SW 1271 (cell line): ENCODE results near the gene P2RX7.

Experiments used
- DNase-seq, 2 experiments: peaks; one replicate each; lab custom pipeline; 2025; lab: John Stamatoyannopoulos, UW

The P2RX7 gene

DNA sequence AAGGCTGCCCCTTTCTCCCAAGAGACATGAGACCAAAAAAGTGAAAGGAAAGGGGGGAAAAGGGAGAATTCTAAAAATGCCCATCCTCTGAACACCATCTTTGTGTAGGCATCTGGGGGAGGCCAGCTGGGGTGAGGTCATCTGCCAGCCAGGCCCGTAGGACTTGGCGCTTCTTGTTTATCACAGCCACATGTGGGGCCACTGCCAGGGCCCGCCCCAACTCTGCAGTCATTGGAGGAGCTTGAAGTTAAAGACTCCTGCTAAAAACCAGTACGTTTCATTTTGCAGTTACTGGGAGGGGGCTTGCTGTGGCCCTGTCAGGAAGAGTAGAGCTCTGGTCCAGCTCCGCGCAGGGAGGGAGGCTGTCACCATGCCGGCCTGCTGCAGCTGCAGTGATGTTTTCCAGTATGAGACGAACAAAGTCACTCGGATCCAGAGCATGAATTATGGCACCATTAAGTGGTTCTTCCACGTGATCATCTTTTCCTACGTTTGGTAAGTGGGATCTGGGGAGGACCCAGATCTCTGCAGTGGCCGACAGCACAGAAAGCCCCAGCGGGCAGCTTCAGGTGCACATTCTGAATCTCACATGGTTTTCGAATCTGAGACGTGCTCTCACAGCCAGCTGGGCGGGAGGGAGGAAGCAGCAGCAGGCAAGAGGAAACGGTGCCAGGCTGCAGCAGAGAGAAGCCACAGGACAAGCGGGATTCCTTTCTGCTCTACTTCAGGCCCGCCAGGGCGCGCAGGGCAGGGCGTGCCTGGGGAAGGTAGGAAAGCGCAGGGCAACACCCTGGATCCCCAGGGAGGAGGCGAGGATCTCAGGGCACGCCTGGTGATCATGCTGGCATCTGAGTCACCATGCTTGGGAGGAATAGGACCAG, at the start of gene P2RX7:
Gene P2RX7, plus strand, starts transcription at position 276 of the 881 bp plus-strand sequence. Its CDS starts 95 bp downstream, at position 371.
- DNase-seq, result no peak

DNA sequence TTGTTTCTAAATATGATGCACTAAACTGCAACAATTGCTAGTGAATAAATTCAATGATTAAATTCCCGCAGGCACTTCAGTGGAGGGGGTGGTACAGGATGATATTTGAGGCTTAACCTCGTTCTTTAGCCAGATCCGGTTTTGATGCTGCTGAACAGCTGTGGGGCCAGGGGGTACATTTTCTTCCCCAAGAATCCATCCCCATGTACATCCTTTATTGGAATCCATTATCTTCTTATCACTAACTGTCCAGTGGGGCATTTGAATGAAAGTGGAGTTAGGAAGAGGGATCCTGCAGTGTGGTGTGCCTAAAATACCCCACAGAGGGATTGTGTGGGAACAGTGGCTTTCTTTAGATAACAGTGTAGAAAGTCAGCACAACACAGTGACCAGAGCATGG, 48.4 kb upstream of the P2RX7 start:
- no peak for DNase-seq

DNA sequence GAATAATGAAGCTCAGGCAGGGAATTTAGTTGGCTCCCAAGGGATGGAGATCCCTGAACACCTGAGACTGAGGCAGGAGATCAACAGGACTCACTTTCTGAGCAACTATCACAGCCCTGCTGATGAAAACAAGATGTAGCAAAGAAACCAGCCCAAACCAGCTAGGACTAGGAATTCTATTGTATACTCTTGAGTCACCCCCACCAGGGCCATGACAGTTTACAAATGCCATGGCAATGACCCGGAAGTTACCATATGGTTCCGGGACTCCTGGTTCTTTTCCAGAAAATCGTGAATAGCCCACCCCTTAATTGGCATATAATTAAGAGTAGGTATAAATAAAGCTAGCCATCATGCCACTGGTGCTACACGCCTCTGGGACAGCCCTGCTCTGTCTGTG, 47.6 kb upstream of the P2RX7 start:
- DNase-seq, result no peak

DNA sequence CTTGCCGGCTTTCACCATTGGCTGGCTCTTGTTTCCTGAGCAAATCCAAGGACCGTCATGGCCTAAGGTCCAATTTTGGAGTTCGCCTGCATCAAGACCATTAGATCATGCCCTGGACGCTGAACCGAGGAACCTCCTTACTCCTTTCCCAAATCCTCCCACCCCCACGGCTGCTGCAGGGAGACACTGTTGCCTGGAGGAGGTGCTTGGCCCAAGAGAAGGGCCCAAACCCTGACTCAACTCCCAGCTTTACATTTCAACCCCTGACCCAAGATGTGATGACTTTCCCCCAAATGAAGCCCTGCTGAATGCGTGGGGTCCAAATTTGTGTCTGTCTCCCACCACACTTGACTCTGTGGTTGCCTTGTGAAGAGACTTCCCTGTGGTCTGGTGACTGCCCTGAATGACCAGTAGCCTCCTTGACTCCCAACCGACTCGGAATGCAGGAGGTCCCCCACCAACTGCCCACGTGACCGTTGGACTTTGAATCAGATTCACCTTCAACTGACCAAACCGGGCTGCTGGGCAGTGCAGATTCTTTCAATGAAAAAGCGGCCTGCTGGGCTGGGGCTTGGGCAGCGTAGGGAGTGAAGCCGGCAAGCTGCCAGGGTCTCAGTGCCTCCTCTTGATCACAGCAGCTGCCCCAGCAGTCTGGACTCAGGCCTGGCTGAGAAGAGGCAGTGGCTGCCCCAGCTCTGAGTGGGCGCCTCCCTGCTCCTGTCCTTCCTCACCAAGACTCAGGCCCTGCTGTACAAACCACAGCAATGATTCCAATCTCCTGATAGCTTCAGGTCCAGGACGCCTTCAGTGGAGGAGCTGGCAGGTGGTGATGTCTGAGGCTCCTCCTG, 46.9 kb upstream of the P2RX7 start:
- DNase-seq, result no peak

DNA sequence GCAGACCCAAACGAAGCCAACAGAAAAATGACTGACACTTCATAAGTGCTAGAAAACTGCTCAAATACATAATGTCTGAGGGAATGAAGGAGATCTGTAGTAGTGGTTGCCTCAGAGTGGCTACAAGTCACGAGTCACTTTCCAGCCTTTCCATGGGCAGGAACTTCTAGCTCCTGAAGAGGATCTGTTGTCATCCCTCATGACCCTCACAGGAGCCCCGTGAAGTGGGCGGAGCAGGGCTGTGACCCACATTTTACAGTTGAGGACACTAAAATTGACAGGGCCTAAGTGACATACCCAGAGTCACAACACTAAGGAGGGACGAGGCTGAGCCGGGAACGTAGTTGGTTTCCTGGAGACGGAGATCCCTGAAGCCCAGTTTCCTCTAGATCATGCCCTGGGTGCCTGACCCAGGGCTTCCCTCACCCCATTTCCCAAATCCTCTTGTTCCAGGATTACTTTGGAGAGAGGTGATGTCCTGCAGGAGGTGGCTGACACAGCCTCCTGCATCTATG, 45.8 kb upstream of the P2RX7 start:
- no peak for DNase-seq

DNA sequence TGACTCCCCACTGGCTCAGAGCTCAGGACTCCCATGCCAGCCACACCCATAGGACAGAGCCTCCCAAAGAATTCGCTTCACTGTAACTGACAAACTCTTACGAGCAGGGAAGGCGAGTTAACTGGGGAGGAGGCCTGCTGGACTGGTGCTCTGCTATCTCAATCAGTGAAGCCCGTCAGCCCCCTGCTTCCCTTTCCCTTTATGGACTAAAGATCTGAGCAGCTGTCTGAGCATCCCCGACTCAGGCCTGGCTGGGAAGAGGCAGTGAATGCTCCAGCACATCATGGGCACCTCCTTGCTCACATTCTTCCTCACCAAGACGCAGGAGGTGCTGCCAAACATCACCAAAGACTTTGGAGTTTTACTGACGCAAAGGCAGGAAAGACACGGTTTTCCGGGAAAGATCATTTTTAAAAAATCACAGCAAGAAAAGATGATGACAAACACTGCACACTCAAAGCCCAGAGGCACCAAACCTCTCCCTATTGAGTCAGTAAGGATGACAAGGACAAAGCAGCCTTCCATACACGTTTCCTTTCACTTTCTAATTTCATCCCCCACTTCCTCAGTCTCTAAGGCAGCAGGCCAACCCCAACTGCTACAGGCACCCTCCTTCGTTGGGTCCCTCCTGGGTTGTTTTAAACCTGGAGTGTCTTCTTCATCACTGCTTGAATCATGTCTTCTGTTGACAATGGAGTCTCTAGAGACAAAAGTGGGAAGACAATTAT, 45.0 kb upstream of the P2RX7 start:
- DNase-seq, result no peak

DNA sequence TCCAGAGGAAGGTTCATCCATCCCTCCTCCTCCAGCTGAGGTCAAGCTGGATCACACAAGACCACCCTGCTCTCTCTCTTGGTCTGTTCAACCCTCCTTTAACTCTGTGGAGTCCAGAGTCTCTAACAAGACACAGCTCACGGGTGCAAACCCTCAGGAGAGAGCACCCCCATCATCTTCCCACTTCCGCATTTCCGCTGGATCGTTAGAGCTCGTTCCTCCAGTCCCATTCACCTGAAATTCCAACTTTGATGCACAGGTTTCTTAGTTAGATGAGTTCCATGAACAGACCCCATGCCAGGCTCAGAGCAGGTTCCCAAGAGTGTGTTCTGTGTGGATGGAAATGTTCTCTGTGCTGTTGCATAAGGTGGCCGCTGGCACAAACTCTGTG, 44.5 kb upstream of the P2RX7 start:
- DNase-seq, result no peak

DNA sequence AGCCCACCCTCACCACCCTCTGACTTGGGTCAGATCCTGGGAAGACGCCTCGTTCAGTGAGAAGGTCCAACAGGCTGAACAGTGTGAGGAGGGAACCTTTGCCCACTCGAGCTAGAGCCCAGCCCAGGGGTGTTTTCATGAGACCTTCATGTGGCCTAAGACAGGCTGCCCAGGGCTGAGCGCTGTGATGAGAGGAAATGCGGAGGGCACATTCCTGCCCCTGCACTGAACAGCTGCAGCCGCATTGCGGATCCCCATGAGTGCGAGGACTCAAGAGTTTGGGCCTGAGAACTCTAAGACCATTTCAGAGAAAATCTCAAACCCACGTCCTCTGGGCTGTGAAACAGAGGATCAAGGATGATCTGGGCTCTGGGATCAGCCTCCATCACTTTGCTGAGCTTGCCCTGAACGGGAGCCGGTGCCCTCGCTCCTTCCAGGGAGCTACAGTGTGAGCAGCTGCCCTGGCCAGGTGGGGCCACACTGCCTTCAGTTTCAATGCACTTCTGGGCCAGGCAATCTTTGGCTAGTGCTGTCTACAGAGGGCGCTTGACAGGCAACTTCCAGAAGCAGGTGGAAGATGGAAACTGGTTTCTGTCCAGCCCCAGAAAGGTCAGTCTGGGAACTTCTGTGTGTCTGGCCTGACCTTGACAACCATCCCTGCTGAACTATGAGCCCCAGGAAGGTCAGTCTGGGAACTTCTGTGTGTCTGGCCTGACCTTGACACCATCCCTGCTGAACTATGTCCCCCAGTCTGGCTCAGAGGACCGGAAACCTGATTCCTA, 43.5 kb upstream of the P2RX7 start:
- DNase-seq, result no peak

DNA sequence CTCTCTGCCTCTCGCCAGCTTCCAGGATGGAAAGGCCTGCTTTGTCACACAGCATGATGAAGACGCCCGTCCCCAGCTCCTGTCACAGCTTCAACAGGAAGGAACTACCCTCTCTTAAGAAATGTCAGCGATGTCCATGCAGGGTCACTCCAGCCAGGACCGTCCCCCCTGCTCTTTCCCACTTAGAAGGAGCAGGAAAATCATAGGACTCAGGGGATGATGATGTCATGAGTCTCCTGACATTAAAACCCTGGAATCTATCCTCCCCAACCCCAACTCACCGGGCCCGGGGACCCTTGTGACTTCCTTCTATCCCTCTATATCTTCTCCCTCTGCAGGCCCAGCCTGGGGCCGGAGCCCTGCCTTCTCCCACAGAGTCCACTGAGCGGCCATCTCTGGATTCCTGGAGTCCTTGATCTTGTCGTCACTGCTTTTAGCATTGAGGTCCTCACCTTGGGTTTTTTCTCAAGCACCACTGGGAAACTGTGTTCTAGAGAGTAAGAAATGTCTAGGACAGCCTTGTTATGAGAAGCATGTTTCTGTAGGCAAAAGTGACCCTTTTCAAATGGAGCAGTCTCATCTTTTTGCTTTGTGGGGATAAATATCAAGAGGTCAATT, 42.8 kb upstream of the P2RX7 start:
- no peak for DNase-seq

DNA sequence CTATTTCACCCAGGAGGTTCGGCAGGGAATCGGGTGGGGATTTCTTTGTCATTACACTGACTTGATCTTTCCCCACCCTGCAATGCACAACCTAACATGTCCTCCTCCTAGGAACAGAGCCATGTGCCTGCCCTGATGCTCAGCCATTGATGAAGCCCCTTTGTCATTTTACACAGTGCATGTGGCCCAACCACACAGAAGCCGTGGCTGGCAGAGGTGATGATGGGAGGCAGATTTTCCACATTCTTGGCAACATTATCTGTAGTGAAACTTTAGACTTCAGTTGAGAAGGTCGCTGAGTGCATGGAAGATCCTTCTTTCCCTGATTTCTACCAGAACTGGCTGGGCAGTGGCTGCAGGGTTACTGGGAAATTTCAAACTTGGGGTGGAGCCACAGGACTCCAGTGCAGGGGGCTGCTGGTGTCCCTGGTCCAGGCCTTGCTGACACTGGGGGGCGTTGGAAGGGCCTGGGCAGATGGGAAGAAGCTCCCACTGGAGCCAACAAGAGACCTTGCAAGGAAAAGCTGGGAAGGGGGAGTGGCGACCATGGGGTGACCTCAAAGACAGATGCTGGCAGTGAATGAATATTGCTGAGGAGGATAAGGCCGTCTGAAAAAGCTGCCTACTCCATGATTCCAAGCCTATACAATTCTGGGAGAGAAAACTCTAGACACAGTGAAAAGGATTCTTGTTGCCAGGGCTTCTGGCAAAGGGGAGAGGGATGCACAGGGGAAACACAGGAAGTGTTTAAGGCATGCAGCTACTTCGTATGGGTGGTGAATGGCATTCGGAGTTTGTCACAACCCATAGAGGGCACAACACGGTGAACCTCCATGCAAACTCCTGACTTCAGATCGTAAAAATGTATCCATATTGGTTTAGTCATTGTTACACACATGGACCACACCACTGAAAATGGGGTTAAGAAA, 41.8 kb upstream of the P2RX7 start:
- DNase-seq, result no peak

DNA sequence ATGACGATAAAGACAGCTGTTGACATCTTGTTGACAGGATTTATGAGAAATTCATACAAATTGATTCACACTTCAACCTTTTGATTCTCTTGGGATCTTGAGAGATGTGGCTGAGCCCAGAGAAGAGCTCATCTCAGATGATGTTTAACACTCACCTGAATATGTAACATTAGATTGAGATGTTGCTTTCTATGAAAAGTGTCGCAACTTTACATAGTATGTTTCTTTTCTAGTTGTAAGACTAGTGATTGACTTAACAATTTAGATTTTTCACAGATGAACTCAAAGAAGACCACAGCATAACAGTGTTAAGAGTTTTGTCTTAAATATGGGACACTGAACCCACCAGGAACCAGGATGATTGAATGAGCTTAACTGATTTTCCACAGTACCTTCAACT, 40.6 kb upstream of the P2RX7 start:
- DNase-seq, result no peak

DNA sequence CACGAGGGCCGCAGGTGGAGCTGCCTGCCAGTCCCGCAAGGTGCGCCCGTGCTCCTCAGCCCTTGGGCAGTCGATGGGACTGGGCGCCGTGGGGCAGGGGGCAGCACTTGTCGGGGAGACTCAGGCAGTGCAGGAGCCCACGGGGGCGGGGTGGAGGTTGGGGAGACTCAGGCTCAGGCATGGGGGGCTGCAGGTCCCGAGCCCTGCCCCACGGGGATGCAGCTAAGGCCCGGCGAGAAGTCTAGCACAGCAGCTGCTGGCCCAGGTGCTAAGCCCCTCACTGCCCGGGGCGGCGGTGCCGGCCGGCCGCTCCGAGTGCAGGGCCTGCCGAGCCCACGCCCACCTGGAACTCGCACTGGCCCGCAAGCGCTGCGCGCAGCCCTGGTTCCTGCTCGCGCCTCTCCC, 39.2 kb upstream of the P2RX7 start:
- DNase-seq, result no peak

DNA sequence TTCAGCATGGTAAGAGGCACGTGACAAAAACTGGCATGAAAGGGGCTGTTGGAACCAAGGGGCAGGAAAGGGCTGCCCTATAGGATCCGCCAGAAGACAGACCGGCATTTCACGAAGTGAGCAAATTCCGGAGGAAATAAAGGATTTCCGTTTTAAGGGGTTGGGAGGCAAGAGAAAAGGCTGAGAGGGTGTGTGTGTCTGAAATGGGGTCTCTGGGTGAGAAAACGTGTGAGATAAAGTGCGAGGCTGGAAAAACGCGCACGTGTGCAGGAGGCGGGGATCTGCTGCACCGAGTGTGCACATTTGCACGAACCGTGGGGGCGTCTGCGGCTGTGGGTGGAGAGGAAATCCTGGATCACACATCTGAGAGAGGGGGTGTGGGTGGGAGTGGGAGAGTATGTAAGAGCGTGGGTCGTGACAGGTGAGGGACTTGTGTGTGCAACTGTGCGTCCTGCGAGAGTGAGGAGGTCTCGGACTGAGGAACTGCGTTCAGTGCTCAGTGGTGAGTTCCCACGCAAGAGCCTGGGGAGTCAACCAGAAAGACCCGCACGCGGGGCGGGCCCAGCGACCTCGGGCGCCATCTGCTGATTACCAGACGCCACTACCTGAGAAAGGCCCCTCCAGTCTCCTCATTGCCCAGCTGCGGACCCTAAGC, 37.0 kb upstream of the P2RX7 start:
- DNase-seq, result peak in 1 of 2 experiments; percentile 51

DNA sequence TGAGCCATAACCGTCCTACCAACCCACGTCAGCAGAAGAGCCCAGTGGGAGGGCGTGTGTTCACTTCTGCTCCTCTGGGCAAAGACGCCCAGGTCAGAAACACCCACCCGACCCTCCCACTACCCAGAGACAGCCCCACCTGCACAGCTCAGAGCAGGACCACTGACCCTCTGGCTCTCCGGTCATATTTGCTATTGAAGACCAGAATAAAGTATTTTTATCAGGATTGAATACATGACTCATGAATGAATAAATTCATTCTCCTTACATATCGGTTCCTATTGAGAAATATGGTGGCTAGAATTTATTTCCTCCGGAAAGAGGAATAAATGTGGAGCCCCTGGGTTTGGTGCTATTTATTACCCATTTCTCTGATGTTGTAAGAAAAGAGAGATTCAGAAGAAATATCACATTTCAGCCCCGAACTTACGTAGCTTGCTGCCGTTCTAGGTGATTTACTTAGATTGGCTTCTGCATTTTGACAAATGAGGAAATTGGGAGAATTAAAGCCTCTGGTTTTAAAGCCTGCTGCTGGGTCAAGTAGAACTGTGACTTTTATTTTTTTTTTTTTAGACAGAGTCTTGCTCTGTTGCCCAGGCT, 36.4 kb upstream of the P2RX7 start:
- DNase-seq, result no peak

DNA sequence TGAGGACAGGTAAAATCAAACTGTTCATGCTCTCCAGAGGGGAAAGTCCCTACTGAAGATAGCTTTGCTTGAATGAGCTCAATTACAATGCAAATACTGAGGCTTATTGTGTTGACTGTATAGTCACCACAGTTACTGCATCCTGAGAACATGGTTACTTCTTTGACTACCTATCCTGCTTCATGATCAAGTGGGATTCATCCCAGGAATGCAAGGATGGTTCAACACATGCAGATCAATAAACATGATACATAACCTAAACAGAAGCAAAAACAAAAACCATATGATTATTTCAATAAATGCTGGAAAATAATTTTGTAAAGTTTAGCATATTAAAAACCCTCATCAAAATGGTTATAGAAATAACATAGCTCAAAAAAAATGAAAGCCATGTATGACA, 32.9 kb upstream of the P2RX7 start:
- no peak for DNase-seq

DNA sequence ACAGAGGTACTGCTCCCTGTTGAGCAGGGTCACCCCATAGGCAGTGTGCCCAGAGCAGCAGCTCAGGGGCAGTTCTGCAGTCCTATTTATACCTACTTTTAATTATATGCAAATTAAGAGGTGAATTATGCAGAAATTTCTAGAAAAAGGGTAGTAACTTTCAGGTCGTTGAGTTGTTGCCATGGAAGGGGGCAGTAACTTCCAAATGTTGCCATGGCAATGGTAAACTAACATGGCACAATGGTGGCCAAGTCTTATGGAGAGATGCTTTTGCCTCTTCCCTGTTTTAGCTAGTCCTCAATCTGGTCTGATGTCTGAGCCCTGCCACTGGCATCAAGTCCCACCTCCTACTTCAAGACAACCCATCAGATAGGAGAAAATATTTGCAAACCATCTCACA, 30.4 kb upstream of the P2RX7 start:
- DNase-seq, result no peak

DNA sequence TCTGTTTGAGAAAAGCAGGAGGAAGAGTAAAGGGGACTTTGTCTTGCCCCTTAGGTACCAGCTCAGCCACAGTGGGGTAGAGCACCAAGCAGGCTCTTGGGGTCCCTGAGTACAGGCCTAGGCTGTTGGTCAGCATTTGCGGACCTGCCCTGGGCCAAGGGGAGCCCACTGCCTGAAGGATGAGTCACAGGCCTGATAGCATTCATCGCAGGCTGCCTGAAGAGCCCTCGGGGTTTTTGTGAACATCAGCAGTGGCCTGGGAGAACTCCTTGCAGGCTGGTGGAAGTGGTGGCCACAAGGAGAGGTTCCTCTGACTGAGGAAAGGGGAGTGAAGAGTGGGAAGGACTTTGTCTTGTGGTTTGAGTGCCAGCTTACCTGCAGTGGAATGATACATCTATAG, 25.0 kb upstream of the P2RX7 start:
- no peak for DNase-seq

DNA sequence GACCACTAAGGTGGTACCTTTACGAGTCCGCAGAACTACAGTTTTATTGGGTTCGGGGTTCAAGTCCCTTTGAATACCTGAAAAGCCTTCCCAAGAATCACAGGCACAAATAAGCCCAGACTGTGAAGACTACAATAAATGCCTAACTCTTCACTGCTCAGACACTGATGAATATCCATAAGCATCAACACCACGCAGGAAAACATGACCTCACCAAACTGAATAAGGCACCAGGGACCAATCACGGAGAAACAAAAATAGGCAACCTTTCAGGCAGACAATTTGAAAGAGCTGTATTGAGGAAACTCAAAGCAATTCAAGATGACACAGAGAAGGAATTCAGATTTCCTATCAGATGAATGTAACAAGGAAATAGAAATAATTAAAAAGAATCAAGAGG, 24.2 kb upstream of the P2RX7 start:
- DNase-seq, result no peak
